ENCODE data around the gene GNPTAB.

The GNPTAB gene

GRCh38 chr12:101779200-101779599 is 51.6 kb downstream of the GNPTAB start:
- Histone ChIP-seq H3K27ac (ENCODE audit: insufficient read depth, low read depth, low read length, poor library complexity, severe bottlenecking) (no peak overlapping the region), H3K27me3 (ENCODE audit: control insufficient read depth, insufficient read depth, low read length, poor library complexity, severe bottlenecking) (no peaks in the 10 kb centered on the region), H3K4me1 (ENCODE audit: control insufficient read depth, insufficient read depth, low read length) (no peaks in the 10 kb centered on the region), H3K36me3 (ENCODE audit: control insufficient read depth, insufficient read depth, low read length) (no peaks in the 10 kb centered on the region), H3K4me3 (ENCODE audit: insufficient read depth, low read depth, low read length) (no peak overlapping the region), H3K9me3 (ENCODE audit: control insufficient read depth, low read length) (no peaks in the 10 kb centered on the region)
- WGBS, 2 experiments: 86 to 93% methylated on average over 3 of the region's 3 CpGs

DNA sequence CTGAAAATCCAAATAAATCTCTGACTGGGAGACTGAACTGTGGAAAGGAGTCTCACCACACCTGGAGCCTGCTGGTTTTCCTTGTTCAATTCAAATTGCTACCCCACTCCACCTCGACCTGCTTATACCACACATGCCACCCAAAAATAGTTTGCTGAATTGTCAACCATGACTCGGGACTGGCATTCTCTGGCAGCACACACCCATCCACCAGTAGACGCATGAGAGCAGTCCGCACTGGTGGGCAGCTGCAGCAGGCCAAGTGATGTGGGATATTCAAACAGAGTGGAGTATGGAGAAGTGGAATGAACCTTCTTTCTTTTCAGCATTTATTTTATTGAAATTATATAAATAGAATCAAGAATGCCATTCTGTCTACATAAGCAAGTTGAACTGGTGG is 52.8 kb downstream of the GNPTAB start:
- WGBS, 2 experiments: 93 to 94% methylated on average over 4 of the region's 4 CpGs
- Histone ChIP-seq H3K27me3 (ENCODE audit: control insufficient read depth, insufficient read depth, low read length, poor library complexity, severe bottlenecking) (no peaks in the 10 kb centered on the region), H3K36me3 (ENCODE audit: control insufficient read depth, insufficient read depth, low read length) (no peaks in the 10 kb centered on the region), H3K4me1 (ENCODE audit: control insufficient read depth, insufficient read depth, low read length) (no peaks in the 10 kb centered on the region), H3K4me3 (ENCODE audit: insufficient read depth, low read depth, low read length) (no peak overlapping the region), H3K9me3 (ENCODE audit: control insufficient read depth, low read length) (no peaks in the 10 kb centered on the region), H3K27ac (ENCODE audit: insufficient read depth, low read depth, low read length, poor library complexity, severe bottlenecking) (no peak overlapping the region)

DNA sequence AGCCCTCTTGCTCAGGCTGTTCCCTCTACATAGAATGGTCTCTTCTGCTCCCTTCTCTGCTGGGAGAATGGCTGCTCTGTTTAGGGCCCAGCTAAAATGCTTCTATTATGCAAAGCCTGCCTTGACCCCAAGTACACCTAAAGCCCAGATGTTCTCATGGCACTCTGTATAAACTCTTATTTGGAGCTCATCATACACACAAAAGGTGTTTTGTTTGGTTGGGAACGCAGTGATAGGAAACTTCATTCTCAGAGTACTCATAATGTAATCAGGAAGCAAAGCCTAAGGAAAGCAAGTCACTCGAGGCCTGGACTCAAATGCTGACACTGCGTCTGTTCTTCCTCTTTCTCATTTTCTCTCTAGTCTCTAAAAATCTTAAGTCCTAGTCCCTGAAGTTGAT is 53.3 kb downstream of the GNPTAB start:
- Histone ChIP-seq H3K27me3 (ENCODE audit: control insufficient read depth, insufficient read depth, low read length, poor library complexity, severe bottlenecking) (no peaks in the 10 kb centered on the region), H3K36me3 (ENCODE audit: control insufficient read depth, insufficient read depth, low read length) (no peaks in the 10 kb centered on the region), H3K4me1 (ENCODE audit: control insufficient read depth, insufficient read depth, low read length) (no peaks in the 10 kb centered on the region), H3K27ac (ENCODE audit: insufficient read depth, low read depth, low read length, poor library complexity, severe bottlenecking) (no peak overlapping the region), H3K4me3 (ENCODE audit: insufficient read depth, low read depth, low read length) (no peak overlapping the region), H3K9me3 (ENCODE audit: control insufficient read depth, low read length) (no peaks in the 10 kb centered on the region)
- 95 to 98% methylated on average over 3 of the region's 3 CpGs for WGBS, 2 experiments

DNA sequence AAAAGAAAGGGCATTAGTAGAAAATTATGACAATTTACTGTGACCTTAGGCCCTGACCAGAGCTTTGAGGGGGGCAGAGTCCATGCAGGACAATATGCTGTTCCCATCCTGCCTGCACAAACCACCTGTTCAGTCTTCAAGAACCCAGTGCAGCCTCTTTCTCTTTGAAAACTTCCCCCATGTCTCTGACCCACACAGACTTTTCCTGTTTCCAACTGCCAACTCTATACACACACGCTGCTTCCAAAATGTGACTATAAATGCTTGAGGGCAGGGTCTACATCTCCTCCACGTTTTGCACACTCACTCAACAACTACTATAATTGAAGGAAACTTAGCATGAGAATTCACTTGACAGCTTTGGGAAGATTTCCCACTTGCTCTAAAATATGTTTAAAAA is 54.9 kb downstream of the GNPTAB start:
- WGBS, 2 experiments: 85% methylated on average over 2 of the region's 2 CpGs
- no peaks in the 10 kb centered on the region for H3K9me3 ChIP-seq (ENCODE audit: control insufficient read depth, low read length)
- no peaks in the 10 kb centered on the region for H3K4me1 ChIP-seq (ENCODE audit: control insufficient read depth, insufficient read depth, low read length)
- H3K36me3 ChIP-seq (ENCODE audit: control insufficient read depth, insufficient read depth, low read length): peaks cover 1% of the 10 kb centered on the region
- H3K4me3 ChIP-seq (ENCODE audit: insufficient read depth, low read depth, low read length): no peak overlapping the region
- H3K27ac ChIP-seq (ENCODE audit: insufficient read depth, low read depth, low read length, poor library complexity, severe bottlenecking): no peak overlapping the region
- no peaks in the 10 kb centered on the region for H3K27me3 ChIP-seq (ENCODE audit: control insufficient read depth, insufficient read depth, low read length, poor library complexity, severe bottlenecking)

GRCh38 chr12:101773650-101774162 is 57.1 kb downstream of the GNPTAB start:
- Histone ChIP-seq H3K27ac (ENCODE audit: insufficient read depth, low read depth, low read length, poor library complexity, severe bottlenecking) (no peak overlapping the region), H3K4me3 (ENCODE audit: insufficient read depth, low read depth, low read length) (no peak overlapping the region), H3K27me3 (ENCODE audit: control insufficient read depth, insufficient read depth, low read length, poor library complexity, severe bottlenecking) (no peaks in the 10 kb centered on the region), H3K36me3 (ENCODE audit: control insufficient read depth, insufficient read depth, low read length) (peaks cover 4% of the 10 kb centered on the region), H3K9me3 (ENCODE audit: control insufficient read depth, low read length) (no peaks in the 10 kb centered on the region), H3K4me1 (ENCODE audit: control insufficient read depth, insufficient read depth, low read length) (no peaks in the 10 kb centered on the region)
- WGBS, 2 experiments: 50 to 51% methylated on average over 2 of the region's 2 CpGs

DNA sequence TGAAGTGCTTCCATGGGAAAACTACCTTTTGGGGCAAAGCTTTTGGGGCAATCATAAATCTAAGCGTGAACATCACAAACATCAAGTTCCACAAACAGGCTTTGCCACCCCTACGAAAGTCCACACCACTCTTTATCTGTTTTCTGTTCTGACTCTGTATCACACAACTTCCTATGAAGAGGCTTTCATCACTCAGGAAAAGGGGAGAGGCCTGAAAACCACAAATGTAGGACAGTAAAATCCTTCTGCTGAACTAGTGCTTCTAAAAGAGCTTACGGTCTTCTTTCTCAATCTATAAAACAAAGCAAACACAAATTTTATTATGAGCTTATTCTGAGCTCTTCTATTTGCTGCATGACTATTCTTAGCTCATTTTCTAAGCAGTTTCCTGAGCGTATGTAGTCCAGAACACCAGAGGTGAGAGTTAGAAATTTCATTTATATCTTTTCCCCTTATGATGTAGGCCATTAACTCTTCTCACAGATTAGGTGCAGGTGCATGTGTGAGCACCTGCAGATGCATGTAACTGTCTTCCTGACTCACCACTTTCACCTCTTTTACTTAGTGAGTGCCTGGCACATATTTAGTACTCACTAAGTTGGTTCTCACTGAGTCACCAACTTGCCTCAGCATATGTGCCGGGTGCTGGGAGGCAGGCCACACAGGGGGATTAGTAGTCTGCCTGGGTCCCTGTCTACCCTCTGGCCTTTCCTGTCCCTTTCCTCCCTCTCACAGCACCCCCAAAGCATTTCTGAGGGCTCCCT is 58.6 kb downstream of the GNPTAB start:
- H3K4me3 ChIP-seq (ENCODE audit: insufficient read depth, low read depth, low read length): no peak overlapping the region
- H3K4me1 ChIP-seq (ENCODE audit: control insufficient read depth, insufficient read depth, low read length): no peaks in the 10 kb centered on the region
- WGBS, 2 experiments: 91 to 92% methylated on average over 5 of the region's 5 CpGs
- H3K27ac ChIP-seq (ENCODE audit: insufficient read depth, low read depth, low read length, poor library complexity, severe bottlenecking): no peak overlapping the region
- H3K27me3 ChIP-seq (ENCODE audit: control insufficient read depth, insufficient read depth, low read length, poor library complexity, severe bottlenecking): no peaks in the 10 kb centered on the region
- H3K36me3 ChIP-seq (ENCODE audit: control insufficient read depth, insufficient read depth, low read length): peaks cover 4% of the 10 kb centered on the region
- H3K9me3 ChIP-seq (ENCODE audit: control insufficient read depth, low read length): no peaks in the 10 kb centered on the region

DNA sequence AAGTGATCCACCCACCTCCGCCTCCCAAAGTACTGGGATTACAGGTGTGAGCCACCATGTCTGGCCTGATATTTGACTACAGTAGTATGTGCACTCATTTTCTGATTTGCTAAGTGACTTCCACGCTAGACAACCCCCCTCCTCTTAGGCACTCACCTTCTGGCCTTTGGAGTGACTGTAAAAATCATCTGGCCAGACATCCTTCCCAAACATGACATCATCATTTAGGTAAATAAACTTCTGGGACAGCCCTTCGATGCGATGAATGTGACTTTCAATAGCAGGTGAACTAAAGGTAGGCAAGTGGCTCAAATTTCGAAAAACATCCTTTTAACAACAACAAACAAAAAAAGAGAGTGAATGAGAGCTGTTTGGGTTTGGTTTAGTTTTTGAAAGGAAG is 60.9 kb downstream of the GNPTAB start:
- no peak overlapping the region for H3K27ac ChIP-seq (ENCODE audit: insufficient read depth, low read depth, low read length, poor library complexity, severe bottlenecking)

GRCh38 chr12:101768781-101769180 is 62.0 kb downstream of the GNPTAB start:
- no peak overlapping the region for H3K4me3 ChIP-seq (ENCODE audit: insufficient read depth, low read depth, low read length)
- H3K36me3 ChIP-seq (ENCODE audit: control insufficient read depth, insufficient read depth, low read length): peaks cover 4% of the 10 kb centered on the region
- no peaks in the 10 kb centered on the region for H3K9me3 ChIP-seq (ENCODE audit: control insufficient read depth, low read length)
- no peak overlapping the region for H3K27ac ChIP-seq (ENCODE audit: insufficient read depth, low read depth, low read length, poor library complexity, severe bottlenecking)
- no peaks in the 10 kb centered on the region for H3K4me1 ChIP-seq (ENCODE audit: control insufficient read depth, insufficient read depth, low read length)
- no peaks in the 10 kb centered on the region for H3K27me3 ChIP-seq (ENCODE audit: control insufficient read depth, insufficient read depth, low read length, poor library complexity, severe bottlenecking)
- 93 to 99% methylated on average over 2 of the region's 2 CpGs for WGBS, 2 experiments

More for the DNA sequence above, 60.9 kb downstream of the GNPTAB start:
- H3K9me3 ChIP-seq (ENCODE audit: control insufficient read depth, low read length): no peaks in the 10 kb centered on the region
- no peak overlapping the region for H3K4me3 ChIP-seq (ENCODE audit: insufficient read depth, low read depth, low read length)
- H3K27me3 ChIP-seq (ENCODE audit: control insufficient read depth, insufficient read depth, low read length, poor library complexity, severe bottlenecking): no peaks in the 10 kb centered on the region
- peaks cover 4% of the 10 kb centered on the region for H3K36me3 ChIP-seq (ENCODE audit: control insufficient read depth, insufficient read depth, low read length)
- no peaks in the 10 kb centered on the region for H3K4me1 ChIP-seq (ENCODE audit: control insufficient read depth, insufficient read depth, low read length)
- WGBS, 2 experiments: 88 to 89% methylated on average over 2 to 4 of the region's 5 CpGs

DNA sequence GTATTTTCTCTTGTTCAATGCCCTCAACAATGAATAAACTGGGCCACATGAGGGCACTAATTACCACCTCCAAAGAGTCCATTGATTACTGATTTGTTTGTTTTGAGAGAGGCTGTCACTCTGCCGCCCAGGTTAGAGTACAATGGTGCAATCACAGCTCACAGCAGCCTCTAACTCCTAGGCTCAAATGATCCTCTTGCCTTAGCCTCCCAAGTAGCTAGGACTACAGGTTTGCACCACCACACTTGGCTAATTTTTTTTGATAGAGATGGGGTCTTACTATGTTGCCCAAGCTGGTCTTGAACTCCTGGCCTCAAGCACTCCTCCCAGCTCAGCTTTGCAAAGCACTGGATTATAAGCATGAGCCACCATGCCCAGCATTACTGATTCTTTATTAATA is 63.2 kb downstream of the GNPTAB start:
- Histone ChIP-seq H3K4me3 (ENCODE audit: insufficient read depth, low read depth, low read length) (no peak overlapping the region), H3K27ac (ENCODE audit: insufficient read depth, low read depth, low read length, poor library complexity, severe bottlenecking) (no peak overlapping the region), H3K9me3 (ENCODE audit: control insufficient read depth, low read length) (no peaks in the 10 kb centered on the region), H3K4me1 (ENCODE audit: control insufficient read depth, insufficient read depth, low read length) (no peaks in the 10 kb centered on the region), H3K36me3 (ENCODE audit: control insufficient read depth, insufficient read depth, low read length) (peaks cover 4% of the 10 kb centered on the region), H3K27me3 (ENCODE audit: control insufficient read depth, insufficient read depth, low read length, poor library complexity, severe bottlenecking) (no peaks in the 10 kb centered on the region)
- whole genome bisulfite sequencing, 2 experiments: 83% methylated on average over 1 of the region's 1 CpG

DNA sequence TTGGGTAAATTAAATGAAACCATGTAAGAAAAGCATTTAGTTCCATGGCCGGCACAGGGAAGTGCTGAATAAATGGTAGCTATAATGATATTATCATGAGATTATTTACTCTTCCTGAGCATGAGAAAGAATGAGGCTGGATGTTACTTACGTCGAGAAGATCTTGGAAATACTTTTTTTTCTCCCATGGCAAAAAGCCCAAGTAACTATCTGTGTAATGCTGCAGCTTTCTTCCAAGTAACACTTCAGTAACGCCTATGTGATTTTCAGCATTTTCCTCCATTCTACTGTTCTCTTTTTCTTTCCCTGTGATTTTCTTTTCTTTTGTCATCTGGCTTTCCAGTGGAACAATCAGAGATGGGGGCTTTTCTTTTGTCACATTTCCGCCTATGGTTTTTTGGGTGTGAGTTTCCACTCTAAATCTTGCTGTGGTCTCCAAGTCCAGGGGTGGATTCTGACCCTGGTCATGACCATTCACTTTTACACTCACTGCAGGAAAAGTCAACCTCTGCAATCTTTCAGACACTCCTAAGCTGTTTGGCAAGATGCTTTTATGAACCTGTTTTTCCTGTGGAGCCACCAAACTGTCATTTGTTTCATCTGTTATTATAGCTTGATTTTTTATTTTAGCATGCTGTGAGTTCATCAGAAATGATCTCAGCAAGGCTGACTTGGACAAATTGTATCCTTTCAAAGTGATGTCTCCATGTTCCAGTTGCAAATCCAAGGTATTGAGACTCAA is 66.5 kb downstream of the GNPTAB start:
- no peak overlapping the region for H3K4me3 ChIP-seq (ENCODE audit: insufficient read depth, low read depth, low read length)
- H3K27ac ChIP-seq (ENCODE audit: insufficient read depth, low read depth, low read length, poor library complexity, severe bottlenecking): no peak overlapping the region
- H3K36me3 ChIP-seq (ENCODE audit: control insufficient read depth, insufficient read depth, low read length): no peaks in the 10 kb centered on the region
- no peaks in the 10 kb centered on the region for H3K4me1 ChIP-seq (ENCODE audit: control insufficient read depth, insufficient read depth, low read length)
- H3K27me3 ChIP-seq (ENCODE audit: control insufficient read depth, insufficient read depth, low read length, poor library complexity, severe bottlenecking): no peaks in the 10 kb centered on the region
- WGBS, 2 experiments: 92 to 95% methylated on average over 4 to 5 of the region's 5 CpGs
- no peaks in the 10 kb centered on the region for H3K9me3 ChIP-seq (ENCODE audit: control insufficient read depth, low read length)
